Uterus (tissue), 2 donors: ENCODE measurements around the gene TNRC18.

Experiments used
- POLR2A ChIP-seq, 2 donors: fragments of 450-650 bp; IDR thresholded peaks; one replicate each; pipeline ENCODE4 v1.6.1; 2016; ENCODE audit warnings: antibody characterized with exemption in 2 of 2, mild to moderate bottlenecking in 1 of 2, moderate library complexity in 1 of 2
- TF ChIP-seq, protein P1 (sequence below), 4 experiments: fragments of 200-600 bp in 2 of 4; fragments of 450-650 bp in 2 of 4; sonication (generic) in 2 of 4; IDR thresholded peaks; one replicate each; pipeline ENCODE4 v1.5.1; 2016 to 2019; ENCODE audit warnings: antibody characterized with exemption in 4 of 4, mild to moderate bottlenecking in 2 of 4, moderate library complexity in 1 of 4

DNA sequence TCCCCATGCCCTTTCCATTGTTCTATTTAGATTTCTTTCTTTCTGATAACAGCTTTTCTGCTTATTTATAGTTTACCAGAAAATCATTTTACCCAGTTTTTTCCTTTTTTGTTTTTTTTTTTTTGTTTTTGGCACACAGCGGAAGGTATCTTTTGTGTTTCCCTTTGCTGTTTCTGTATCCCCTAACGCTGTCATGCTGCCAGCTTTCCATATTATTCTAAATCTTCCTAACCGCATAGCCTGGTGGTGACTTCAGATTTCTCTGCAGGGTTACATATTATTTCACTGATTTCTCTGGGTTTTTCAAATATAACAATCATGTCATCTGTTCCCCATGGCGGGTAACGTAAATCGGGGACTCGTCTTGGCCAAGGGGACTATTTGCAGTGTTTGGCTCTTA lies 144.9 kb downstream of the TNRC18 start:
- no peak for TF ChIP-seq POLR2A (IDR thresholded peaks at IDR 0.05)
- TF ChIP-seq, protein P1, sequence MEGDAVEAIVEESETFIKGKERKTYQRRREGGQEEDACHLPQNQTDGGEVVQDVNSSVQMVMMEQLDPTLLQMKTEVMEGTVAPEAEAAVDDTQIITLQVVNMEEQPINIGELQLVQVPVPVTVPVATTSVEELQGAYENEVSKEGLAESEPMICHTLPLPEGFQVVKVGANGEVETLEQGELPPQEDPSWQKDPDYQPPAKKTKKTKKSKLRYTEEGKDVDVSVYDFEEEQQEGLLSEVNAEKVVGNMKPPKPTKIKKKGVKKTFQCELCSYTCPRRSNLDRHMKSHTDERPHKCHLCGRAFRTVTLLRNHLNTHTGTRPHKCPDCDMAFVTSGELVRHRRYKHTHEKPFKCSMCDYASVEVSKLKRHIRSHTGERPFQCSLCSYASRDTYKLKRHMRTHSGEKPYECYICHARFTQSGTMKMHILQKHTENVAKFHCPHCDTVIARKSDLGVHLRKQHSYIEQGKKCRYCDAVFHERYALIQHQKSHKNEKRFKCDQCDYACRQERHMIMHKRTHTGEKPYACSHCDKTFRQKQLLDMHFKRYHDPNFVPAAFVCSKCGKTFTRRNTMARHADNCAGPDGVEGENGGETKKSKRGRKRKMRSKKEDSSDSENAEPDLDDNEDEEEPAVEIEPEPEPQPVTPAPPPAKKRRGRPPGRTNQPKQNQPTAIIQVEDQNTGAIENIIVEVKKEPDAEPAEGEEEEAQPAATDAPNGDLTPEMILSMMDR (IDR thresholded peaks at IDR 0.05): no peak
